Activated CD8-positive, alpha-beta T cell treated with anti-CD3 and anti-CD28 coated beads for 36 hours (primary cell): ENCODE data around the gene AOPEP. TPM values are rescaled to one million over a fixed set of nuclear protein-coding genes. Genes with fewer than 3 reads are reported as not detected.

Experiments used
- ATAC-seq: fragments of 200-7000 bp; cut with Tn5 transposase; one replicate; pipeline ENCODE4 v1.10.0; 2021; ENCODE audit warnings: mild to moderate bottlenecking, moderate library complexity
- CTCF ChIA-PET: fragments of 350-600 bp; sonication (Branson Sonifier 250); formaldehyde crosslinking; loops from one replicate; lab custom pipeline; 2021; ENCODE audit warnings: antibody characterized with exemption; lab: Charles Lee
- POLR2A ChIA-PET: fragments of 350-600 bp; sonication (Branson Sonifier 250); formaldehyde crosslinking; loops from one replicate; lab custom pipeline; 2021; ENCODE audit warnings: antibody characterized with exemption; lab: Charles Lee
- DNase-seq: peaks from one replicate; pipeline ENCODE4 v3.0.0-alpha.2; 2020
- H3K27ac Mint-ChIP-seq: one replicate; pipeline ENCODE4 v1.8.0; 2021; ENCODE audit warnings: mild to moderate bottlenecking, mixed read lengths
- H3K27me3 Mint-ChIP-seq: one replicate; pipeline ENCODE4 v1.8.0; 2021; ENCODE audit warnings: mixed read lengths
- H3K36me3 Mint-ChIP-seq: one replicate; pipeline ENCODE4 v1.8.0; 2021; ENCODE audit warnings: low read depth, mixed read lengths
- H3K4me1 Mint-ChIP-seq: one replicate; pipeline ENCODE4 v1.8.0; 2021; ENCODE audit warnings: low read depth, mixed read lengths
- H3K4me3 Mint-ChIP-seq: one replicate; pipeline ENCODE4 v1.8.0; 2021; ENCODE audit warnings: mild to moderate bottlenecking, moderate library complexity, mixed read lengths
- H3K9me3 Mint-ChIP-seq: one replicate; pipeline ENCODE4 v1.8.0; 2021; ENCODE audit warnings: mixed read lengths
- intact Hi-C: fragments of 100-400 bp; cut with micrococcal nuclease; formaldehyde crosslinking; loops from one replicate; pipeline ENCODE4 v1.10.0; 2022
- total RNA-seq, 2 experiments: library from RNA; stranded (reverse); gene quantifications; one replicate each; pipeline ENCODE4 v1.2.3, GENCODE V29; 2021
- TF ChIP-seq, protein P1 (sequence below): fragments of 200-600 bp; IDR thresholded peaks from one replicate; pipeline ENCODE4 v1.8.0; 2022; ENCODE audit warnings: antibody characterized with exemption, mild to moderate bottlenecking

AOPEP gene
- total RNA-seq, 2 experiments from 2014 or later, result 7.1 to 8.7 TPM

DNA sequence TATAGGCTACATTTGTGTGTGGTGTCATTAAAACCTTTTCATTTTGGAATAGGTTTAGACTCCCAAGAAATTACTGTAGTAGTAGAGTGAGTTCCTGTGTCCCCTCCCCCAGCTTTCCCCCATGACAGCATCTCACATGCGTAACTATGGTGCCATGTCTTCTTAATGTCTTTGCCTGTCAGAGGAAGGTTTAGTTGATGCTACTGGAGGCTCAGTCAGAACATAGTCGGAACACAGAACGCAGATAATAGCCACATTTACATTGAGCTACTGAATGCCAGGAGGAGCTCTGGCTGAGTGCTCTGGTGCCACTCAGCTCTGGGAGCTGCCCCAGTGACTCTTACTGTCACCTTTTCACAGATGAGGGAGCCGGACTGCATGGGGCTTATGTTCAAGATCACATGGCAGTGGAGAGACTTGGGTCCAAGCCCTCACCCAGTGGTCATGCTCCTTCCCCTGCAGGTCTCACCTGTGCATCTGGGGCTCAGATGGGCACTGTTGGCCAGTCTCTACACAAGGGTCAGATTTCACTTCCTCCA is 223.6 kb downstream of the AOPEP start:
- ATAC-seq (no peak), DNase-seq (no peak)
- intact Hi-C loops, result no loop called here
- ChIA-PET CTCF (no interaction called here), POLR2A (no interaction called here)
- Mint-ChIP-seq H3K4me1 (peaks cover 38% of the 10 kb centered on the region), H3K4me3 (no peak overlapping the region), H3K27me3 (no peaks in the 10 kb centered on the region), H3K27ac (no peak overlapping the region), H3K9me3 (no peaks in the 10 kb centered on the region), H3K36me3 (peaks cover 2% of the 10 kb centered on the region)
- TF ChIP-seq, protein P1, sequence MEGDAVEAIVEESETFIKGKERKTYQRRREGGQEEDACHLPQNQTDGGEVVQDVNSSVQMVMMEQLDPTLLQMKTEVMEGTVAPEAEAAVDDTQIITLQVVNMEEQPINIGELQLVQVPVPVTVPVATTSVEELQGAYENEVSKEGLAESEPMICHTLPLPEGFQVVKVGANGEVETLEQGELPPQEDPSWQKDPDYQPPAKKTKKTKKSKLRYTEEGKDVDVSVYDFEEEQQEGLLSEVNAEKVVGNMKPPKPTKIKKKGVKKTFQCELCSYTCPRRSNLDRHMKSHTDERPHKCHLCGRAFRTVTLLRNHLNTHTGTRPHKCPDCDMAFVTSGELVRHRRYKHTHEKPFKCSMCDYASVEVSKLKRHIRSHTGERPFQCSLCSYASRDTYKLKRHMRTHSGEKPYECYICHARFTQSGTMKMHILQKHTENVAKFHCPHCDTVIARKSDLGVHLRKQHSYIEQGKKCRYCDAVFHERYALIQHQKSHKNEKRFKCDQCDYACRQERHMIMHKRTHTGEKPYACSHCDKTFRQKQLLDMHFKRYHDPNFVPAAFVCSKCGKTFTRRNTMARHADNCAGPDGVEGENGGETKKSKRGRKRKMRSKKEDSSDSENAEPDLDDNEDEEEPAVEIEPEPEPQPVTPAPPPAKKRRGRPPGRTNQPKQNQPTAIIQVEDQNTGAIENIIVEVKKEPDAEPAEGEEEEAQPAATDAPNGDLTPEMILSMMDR, result no peak

DNA sequence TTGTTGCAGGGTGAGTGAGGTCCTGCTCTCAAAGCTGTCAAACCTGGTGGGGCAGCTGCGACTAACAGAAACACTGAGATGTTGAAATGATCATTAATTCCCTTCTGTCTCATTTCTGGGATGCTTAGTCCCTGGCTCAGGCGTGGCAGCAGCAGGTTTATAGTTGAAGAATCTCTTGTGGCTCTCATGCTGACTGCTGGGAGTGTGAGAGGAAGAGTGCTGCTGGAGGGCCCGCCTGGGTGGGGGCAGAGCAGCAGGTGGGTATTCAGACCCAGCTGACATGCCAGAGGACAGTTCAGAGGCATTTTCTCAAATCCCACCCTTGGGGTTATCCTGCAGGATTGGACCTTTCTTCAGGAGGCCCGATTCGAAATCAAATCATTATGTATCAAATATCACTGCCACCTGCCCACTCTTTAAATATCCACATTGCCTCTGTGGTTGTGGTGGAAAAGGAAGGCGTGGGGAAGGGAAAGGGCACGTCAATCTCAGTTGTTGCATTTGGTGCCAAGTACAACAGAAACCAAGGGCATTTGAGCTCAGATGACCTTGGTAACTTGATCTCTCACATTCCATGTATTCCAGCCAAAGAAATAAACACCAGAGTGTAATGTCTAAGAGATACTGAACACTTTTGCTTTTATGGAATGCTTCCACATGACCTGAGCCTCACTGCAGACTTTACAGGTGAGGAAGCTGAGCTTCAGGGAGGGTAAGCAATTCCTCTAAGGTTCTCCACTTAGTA is 224.3 kb downstream of the AOPEP start:
- ChIA-PET CTCF (no interaction called here), POLR2A (interaction anchor here (0.8 kb wide), 1 partner anchor 43 kb away, joined by 3 read pairs; no protein-coding TSS in a partner anchor)
- DNase-seq (no peak), ATAC-seq (no peak)
- Mint-ChIP-seq H3K27me3 (no peaks in the 10 kb centered on the region), H3K4me1 (peaks cover 38% of the 10 kb centered on the region), H3K9me3 (no peaks in the 10 kb centered on the region), H3K4me3 (no peak overlapping the region), H3K27ac (no peak overlapping the region), H3K36me3 (peaks cover 7% of the 10 kb centered on the region)
- intact Hi-C loops, result no loop called here
- TF ChIP-seq, protein P1, result no peak

GRCh38 chr9:94951324-94952135 is 225.0 kb downstream of the AOPEP start:
- TF ChIP-seq, protein P1, result no peak
- POLR2A ChIA-PET, result interaction anchor here (0.7 to 0.8 kb wide), 2 partner anchors 29 to 44 kb away, joined by 3 read pairs; no protein-coding TSS in a partner anchor
- Mint-ChIP-seq H3K27ac (peak overlapping the region; percentile 83), H3K27me3 (no peaks in the 10 kb centered on the region), H3K36me3 (peaks cover 13% of the 10 kb centered on the region), H3K4me1 (peaks cover 38% of the 10 kb centered on the region), H3K9me3 (no peaks in the 10 kb centered on the region), H3K4me3 (no peak overlapping the region)
- DNase-seq (peak; percentile 21), ATAC-seq (peak; percentile 35)
- intact Hi-C loops, result no loop called here
- CTCF ChIA-PET, result interaction anchor here (1.0 kb wide), 1 partner anchor 180 kb away, joined by 3 read pairs; no protein-coding TSS in a partner anchor

DNA sequence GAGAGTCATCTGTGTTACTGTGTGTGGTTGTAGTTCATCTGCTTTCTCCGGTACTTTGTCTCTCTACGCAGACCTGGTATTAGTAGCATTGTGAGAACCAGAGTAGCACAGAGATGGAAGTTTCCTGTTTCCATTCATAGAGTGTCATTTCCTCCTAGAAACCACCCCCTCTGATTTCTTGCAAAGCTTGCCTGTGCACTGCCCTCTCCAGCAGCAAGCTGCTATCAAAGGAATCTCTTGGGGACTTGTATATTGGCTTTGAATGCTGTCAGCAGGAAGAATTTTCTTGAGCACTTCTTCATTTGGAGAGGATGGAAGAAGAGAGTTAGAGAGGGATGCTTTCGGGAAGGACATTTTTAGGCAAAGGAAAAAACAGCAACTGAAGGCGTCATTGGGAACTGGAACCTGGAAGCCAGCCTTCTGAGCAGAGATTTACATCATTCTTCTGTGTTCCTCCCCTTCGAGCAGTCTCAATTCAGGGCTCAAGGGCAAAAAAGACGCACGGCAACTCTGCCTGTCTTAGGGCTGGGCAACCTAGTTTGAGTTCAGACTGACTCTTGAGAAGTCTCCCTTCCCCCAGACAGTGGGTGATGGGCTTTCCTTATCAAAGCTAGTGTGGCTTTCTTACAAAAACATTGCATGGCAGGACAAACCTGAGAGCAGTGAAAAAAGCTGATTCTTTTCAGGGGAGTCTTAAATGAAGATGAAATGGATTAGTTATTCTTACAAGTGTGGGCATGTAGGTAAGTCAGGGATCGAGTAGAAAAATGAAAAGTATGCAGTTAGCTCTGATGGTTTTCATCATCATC is 226.3 kb downstream of the AOPEP start:
- CTCF ChIA-PET, result interaction anchor here (1.1 to 2.2 kb wide), 2 partner anchors 174 to 175 kb away, joined by 5 read pairs; no protein-coding TSS in a partner anchor
- DNase-seq, result peak; percentile 26
- TF ChIP-seq, protein P1, result no peak
- intact Hi-C loops, result no loop called here
- Mint-ChIP-seq H3K27ac (peak overlapping the region; percentile 83), H3K4me1 (peaks cover 38% of the 10 kb centered on the region), H3K36me3 (peaks cover 15% of the 10 kb centered on the region), H3K27me3 (no peaks in the 10 kb centered on the region), H3K4me3 (peak overlapping the region; percentile 39), H3K9me3 (no peaks in the 10 kb centered on the region)
- ATAC-seq, result peak; percentile 94
- POLR2A ChIA-PET, result interaction anchor here (1.0 kb wide), 1 partner anchor 8 kb away, joined by 3 read pairs; no protein-coding TSS in a partner anchor
